Heart left ventricle (tissue), 16 donors: ENCODE results near the gene NCR3LG1. TPM values are rescaled to one million over a fixed set of nuclear protein-coding genes. Genes with fewer than 3 reads are reported as not detected.

Experiments used
- ATAC-seq, 4 donors: fragments of 200-7000 bp; cut with Tn5 transposase; one replicate each; pipeline ENCODE4 v1.9.1; 2020 to 2022; ENCODE audit warnings: moderate library complexity in 4 of 4, mild to moderate bottlenecking in 3 of 4, moderate number of reproducible peaks in 1 of 4
- DNase-seq, 5 donors: peaks; one replicate each; pipeline ENCODE4 v3.0.0-alpha.2; 2020
- H3K27ac ChIP-seq, 12 donors: fragments of 200-600 bp; sonication (generic) in 4 of 12; one replicate each; pipeline versions ENCODE4 v1.5.0 to v1.8.0; 2016 to 2022; ENCODE audit warnings: mild to moderate bottlenecking in 2 of 12
- H3K27me3 ChIP-seq, 9 donors: fragments of 200-600 bp; sonication (generic) in 2 of 9; one replicate each; pipeline versions ENCODE4 v1.5.1 to v1.8.0; 2016 to 2022; ENCODE audit warnings: mild to moderate bottlenecking in 3 of 9
- H3K36me3 ChIP-seq, 9 donors: fragments of 200-600 bp; sonication (generic) in 2 of 9; one replicate each; pipeline versions ENCODE4 v1.5.0 to v1.8.0; 2018 to 2022; ENCODE audit warnings: mild to moderate bottlenecking in 2 of 9
- H3K4me1 ChIP-seq, 12 donors: fragments of 200-600 bp; sonication (generic) in 4 of 12; one replicate each; pipeline versions ENCODE4 v1.5.0 to v1.8.0; 2016 to 2022; ENCODE audit warnings: mild to moderate bottlenecking in 3 of 12
- H3K4me3 ChIP-seq, 12 donors: fragments of 200-600 bp; sonication (generic) in 4 of 12; one replicate each; pipeline versions ENCODE4 v1.5.0 to v1.8.0; 2017 to 2022; ENCODE audit warnings: mild to moderate bottlenecking in 9 of 12, moderate library complexity in 4 of 12
- H3K9me3 ChIP-seq, 12 donors: fragments of 200-600 bp; sonication (generic) in 4 of 12; one replicate each; pipeline versions ENCODE4 v1.5.0 to v1.8.0; 2016 to 2022; ENCODE audit warnings: mild to moderate bottlenecking in 1 of 12
- POLR2A ChIP-seq, 2 donors: fragments of 450-650 bp; IDR thresholded peaks; one replicate each; pipeline ENCODE4 v1.6.1; 2017; ENCODE audit warnings: antibody characterized with exemption in 2 of 2, mild to moderate bottlenecking in 2 of 2, moderate library complexity in 2 of 2
- WGBS, 4 donors: extraction: QIAGEN DNeasy Blood & Tissue Kit in 2 of 4; methylation state at CpG; one replicate each; pipeline versions ENCODE4 v1.1.5 to v1.1.7; 2013 to 2018; 5-methylcytosine and 5-hydroxymethylcytosine counted together
- intact Hi-C, 10 donors: fragments of 100-400 bp; cut with DNase I; formaldehyde crosslinking; loops; one replicate each; pipeline versions ENCODE4 v1.11.1 to v1.14.2; 2022
- polyA plus RNA-seq, 2 donors: library from polyadenylated mRNA; stranded (reverse); fragments of 200-250 nt; gene quantifications; one replicate each; pipeline ENCODE4 v1.2.3, GENCODE V29; 2013
- total RNA-seq, 9 donors: library from RNA; depleted of rRNA in 2 of 9; stranded (reverse); fragments of >200 nt in 2 of 9; fragmentation: NEBNext Ultra II Directional in 3 of 9; extraction: Animal tissue kit (Norgen Biotek cat#: 25700) in 3 of 9; gene quantifications; one replicate each; pipeline versions ENCODE4 v1.1.0 to v1.2.4, GENCODE V29; 2016 to 2023
- TF ChIP-seq, protein P1 (sequence below), 12 donors: fragments of 200-600 bp; sonication (generic) in 4 of 12; IDR thresholded peaks; one replicate each; pipeline versions ENCODE4 v1.5.0 to v1.8.0; 2018 to 2022; ENCODE audit warnings: antibody characterized with exemption in 12 of 12, mild to moderate bottlenecking in 5 of 12
- donor health status: ischemic (EF 13 %, LVEDD 7.1; RV severe dilation, severe dysfunction).
- donor health status: healthy with polysubstance abuse.
- donor health status: DM: no; HTN: yes; CAD: no.
- donor health status: DM: no; HTN: no; CAD: no.
- donor health status: ischemic (EF 25% LVEDD 6.9; RV normal size, moderate dysfunction).
- donor health status: ischemic (EF 25% LVEDD 5.7; RV mildly dilated, moderate dysfunction).
- donor health status: healthy.
- donor health status: DM: yes; HTN: yes; CAD: no.
- donor health status: ischemic (EF 35%, LVEDD 5.7; RV mildly dilated, moderate dysfunction).
- donor health status: nonischemic (EF 11% LVEDD 7.7; RV severe dilation, severe dysfunction).
- donor health status: DM: yes; HTN: yes; CAD: no.
- donor health status: PGD.
- donor health status: ischemic (EF 29% LVEDD 5.4; RV normal size, mild dysfunction).
- donor health status: nonischemic (EF 23%, LVEDD 6.1; RV moderate dilation, normal function).

The NCR3LG1 gene
- total and polyA plus RNA-seq, 11 donors = 0.27 to 4.0 (median 1.4) TPM

- Histone ChIP-seq H3K36me3 (no peaks in the 10 kb centered on the region), H3K27ac (no peak overlapping the region), H3K9me3 (no peaks in the 10 kb centered on the region), H3K27me3 (no peaks in the 10 kb centered on the region), H3K4me1 (peaks cover 0 to 23% (median 18%) of the 10 kb centered on the region in 12 donors), H3K4me3 (no peak overlapping the region)
- TF ChIP-seq, protein P1, sequence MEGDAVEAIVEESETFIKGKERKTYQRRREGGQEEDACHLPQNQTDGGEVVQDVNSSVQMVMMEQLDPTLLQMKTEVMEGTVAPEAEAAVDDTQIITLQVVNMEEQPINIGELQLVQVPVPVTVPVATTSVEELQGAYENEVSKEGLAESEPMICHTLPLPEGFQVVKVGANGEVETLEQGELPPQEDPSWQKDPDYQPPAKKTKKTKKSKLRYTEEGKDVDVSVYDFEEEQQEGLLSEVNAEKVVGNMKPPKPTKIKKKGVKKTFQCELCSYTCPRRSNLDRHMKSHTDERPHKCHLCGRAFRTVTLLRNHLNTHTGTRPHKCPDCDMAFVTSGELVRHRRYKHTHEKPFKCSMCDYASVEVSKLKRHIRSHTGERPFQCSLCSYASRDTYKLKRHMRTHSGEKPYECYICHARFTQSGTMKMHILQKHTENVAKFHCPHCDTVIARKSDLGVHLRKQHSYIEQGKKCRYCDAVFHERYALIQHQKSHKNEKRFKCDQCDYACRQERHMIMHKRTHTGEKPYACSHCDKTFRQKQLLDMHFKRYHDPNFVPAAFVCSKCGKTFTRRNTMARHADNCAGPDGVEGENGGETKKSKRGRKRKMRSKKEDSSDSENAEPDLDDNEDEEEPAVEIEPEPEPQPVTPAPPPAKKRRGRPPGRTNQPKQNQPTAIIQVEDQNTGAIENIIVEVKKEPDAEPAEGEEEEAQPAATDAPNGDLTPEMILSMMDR (IDR thresholded peaks at IDR 0.05) = no peak
- TF ChIP-seq POLR2A (IDR thresholded peaks at IDR 0.05) = no peak
- no peak for DNase-seq
- intact Hi-C loops = no loop called here
- no peak for ATAC-seq
- WGBS, 4 donors = 90 to 95% (median 91%) methylated on average over 8 of the region's 8 CpGs
Observed at GRCh38 chr11:17401841-17402240, 50.2 kb downstream of the NCR3LG1 start.

DNA sequence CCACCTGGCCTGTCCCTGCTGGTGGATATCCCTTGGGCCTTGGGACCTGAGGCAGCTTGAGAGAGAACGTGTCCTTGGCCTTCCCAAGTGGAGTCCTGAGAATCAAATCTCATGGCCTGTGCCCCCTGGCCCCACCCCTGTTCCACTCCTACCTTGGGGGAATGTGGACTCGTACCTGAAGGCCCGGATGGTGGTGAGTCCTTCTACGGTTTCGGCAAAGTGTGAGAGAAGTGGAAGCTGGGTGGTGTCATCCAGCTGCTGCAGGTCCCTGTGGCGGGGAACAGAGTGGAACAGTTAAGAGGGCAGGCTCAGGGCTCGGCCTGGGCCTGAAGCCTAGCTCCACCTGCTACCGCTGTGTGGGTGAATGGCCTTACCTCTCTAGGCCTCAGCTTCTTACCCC lies 50.9 kb downstream of the NCR3LG1 start:
- H3K4me1 ChIP-seq = peaks cover 0 to 27% (median 18%) of the 10 kb centered on the region in 12 donors
- no peaks in the 10 kb centered on the region for H3K9me3 ChIP-seq
- ATAC-seq (no peak), DNase-seq (peak in 1 of 5 donors; percentile 15)
- H3K36me3 ChIP-seq = no peaks in the 10 kb centered on the region
- intact Hi-C loops = no loop called here
- 96 to 98% (median 97%) methylated on average over 6 to 8 of the region's 8 CpGs for whole genome bisulfite sequencing, 4 donors
- no peaks in the 10 kb centered on the region for H3K27me3 ChIP-seq
- TF ChIP-seq, protein P1 (IDR thresholded peaks at IDR 0.05) = no peak
- H3K27ac ChIP-seq = no peak overlapping the region
- no peak overlapping the region for H3K4me3 ChIP-seq

GRCh38 chr11:17403980-17404759 lies 52.6 kb downstream of the NCR3LG1 start:
- Histone ChIP-seq H3K36me3 (no peaks in the 10 kb centered on the region), H3K27ac (no peak overlapping the region), H3K9me3 (no peaks in the 10 kb centered on the region), H3K4me1 (peaks cover 0 to 27% (median 18%) of the 10 kb centered on the region in 12 donors), H3K27me3 (no peaks in the 10 kb centered on the region), H3K4me3 (no peak overlapping the region)
- peak in 1 of 5 donors; percentile 51 for DNase-seq
- WGBS, 4 donors = 86 to 91% (median 89%) methylated on average over 18 of the region's 18 CpGs
- intact Hi-C loops = no loop called here
- no peak for ATAC-seq
- TF ChIP-seq, protein P1 (IDR thresholded peaks at IDR 0.05) = no peak
- no peak for TF ChIP-seq POLR2A (IDR thresholded peaks at IDR 0.05)

DNA sequence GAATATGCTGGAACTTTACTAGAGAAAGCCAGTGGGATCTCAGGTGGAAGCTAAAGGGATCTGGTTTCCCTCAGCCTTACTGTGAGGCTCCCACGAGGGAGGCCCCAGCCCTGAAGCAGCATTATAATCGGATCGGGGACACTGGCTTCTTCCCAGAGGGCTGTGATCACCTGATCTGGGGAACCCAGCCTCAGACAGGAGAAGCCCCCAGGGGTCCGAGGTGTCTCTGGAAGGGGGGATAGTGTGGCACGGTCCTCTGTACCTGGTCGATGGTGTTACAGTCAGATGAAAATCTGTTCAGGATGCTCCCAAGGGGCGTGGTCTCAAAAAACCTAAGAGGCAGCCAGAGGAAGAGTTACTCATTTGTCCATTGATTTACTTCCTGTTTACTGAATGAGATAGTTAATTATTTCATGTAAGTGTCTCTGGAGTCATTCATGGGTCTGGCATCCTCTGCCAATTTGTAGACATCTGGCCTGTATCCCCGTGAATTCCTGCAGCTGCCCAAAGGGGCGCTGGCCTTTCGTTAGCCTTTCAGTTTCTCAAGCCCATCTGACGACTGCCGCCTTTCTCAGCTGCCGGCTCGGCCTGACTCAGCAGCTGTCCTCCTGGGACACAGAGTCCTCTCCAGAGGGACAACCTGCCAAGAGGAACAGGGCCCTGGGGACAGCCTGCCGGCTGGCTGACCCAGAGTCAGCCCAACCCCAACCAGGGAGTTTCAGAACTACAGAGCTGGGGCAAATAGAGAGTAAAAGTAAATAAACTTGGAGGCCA lies 53.8 kb downstream of the NCR3LG1 start:
- Histone ChIP-seq H3K4me1 (peaks cover 0 to 28% (median 18%) of the 10 kb centered on the region in 12 donors), H3K9me3 (no peaks in the 10 kb centered on the region), H3K27ac (peak overlapping the region; percentile 58 to 95 (median 78)), H3K36me3 (no peaks in the 10 kb centered on the region), H3K27me3 (no peaks in the 10 kb centered on the region), H3K4me3 (peak overlapping the region in 2 of 12 donors; percentile 6 to 15)
- WGBS, 4 donors = 21 to 30% (median 28%) methylated on average over 14 to 15 of the region's 15 CpGs
- no peak for TF ChIP-seq POLR2A (IDR thresholded peaks at IDR 0.05)
- TF ChIP-seq, protein P1 (IDR thresholded peaks at IDR 0.05) = peak in 8 of 12 donors; percentile 7 to 44 (median 34)
- DNase-seq (peak; percentile 71 to 93 (median 84)), ATAC-seq (peak; percentile 95 to 98 (median 97))
- intact Hi-C loops = loop anchor here in 1 of 10 donors (1.0 kb wide), 1 partner anchor 19 kb away; no protein-coding TSS in a partner anchor
